Inflammatory macrophage treated with lipopolysaccharide for 1 hour (primary cell): ENCODE measurements around the gene ARRB1.
"Not testable (repeated sequence)": the region's sequence is repeated elsewhere in the genome, so short reads cannot be mapped to it uniquely, and the experiment has no call there.

ENCODE experiments used
- DNase-seq, 2 donors: peaks; one replicate each; pipeline ENCODE4 v3.0.0-alpha.2; 2020 to 2022

Gene ARRB1

DNA sequence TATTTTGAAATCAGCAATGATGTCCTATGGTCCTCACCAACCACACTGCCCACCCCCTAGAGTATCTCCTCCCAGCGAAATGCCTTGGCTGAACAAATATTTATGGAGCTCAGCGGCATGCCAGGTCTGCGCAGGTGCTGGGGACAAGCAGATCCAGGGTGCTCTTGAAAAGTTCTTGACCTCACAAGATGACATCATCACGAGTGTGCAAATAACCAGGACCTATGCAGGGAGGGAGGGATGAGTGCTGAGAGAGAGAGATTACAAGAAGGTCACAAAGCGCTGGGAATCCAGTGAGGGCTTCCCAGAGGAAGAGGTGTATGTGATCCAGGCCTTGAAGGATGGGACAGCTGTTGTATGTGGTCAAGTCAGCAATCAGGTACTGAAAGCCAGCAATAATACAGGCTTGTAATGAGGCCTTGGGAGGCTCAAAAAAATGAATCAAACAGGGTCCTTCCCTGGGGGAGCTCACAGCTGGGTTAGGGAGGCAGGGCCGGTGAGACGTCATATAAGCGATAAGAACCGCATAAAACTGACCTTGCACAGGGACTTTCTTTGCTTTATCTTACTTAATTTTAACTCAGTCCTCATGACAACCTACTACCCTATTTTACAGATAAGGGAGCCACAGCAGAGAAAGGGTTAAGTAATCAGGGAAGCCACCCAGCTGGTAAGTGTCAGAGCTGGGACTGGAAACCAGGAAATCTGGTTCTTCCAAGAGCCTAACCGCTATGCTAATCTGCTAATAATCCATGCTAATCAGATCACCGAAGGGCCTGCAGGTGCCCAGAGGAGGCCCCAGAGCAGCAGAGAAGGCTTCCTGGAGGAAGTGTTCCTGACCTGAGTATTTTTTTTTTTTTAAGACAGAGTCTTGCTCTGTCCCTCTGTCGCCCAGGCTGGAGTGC, 8.2 kb downstream of the ARRB1 start:
- peak; percentile 60 to 82 for DNase-seq

- no peak for DNase-seq
These were observed 9.1 kb downstream of the ARRB1 start for GRCh38 chr11:75342231-75342918.

DNA sequence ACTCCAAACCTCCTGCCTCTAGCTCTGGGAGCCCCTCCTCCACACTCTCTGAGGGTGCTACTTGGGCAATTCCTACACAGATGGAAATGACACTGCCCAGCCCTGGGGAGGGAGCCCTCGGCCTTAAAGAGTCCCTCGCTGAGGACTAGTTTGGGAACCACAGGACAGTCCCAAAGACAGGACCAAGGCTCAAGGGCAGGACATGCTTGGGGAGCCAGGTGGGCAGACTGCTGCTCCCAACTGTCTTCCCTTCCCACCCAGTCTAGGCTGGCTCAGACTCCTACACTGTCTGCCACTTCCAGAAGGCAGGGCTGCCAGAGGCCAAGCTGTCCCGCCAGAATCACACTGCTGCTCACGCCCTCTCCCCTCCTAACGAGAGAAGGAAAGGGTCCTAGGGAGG, 9.8 kb downstream of the ARRB1 start:
- DNase-seq = peak; percentile 63 to 81

DNA sequence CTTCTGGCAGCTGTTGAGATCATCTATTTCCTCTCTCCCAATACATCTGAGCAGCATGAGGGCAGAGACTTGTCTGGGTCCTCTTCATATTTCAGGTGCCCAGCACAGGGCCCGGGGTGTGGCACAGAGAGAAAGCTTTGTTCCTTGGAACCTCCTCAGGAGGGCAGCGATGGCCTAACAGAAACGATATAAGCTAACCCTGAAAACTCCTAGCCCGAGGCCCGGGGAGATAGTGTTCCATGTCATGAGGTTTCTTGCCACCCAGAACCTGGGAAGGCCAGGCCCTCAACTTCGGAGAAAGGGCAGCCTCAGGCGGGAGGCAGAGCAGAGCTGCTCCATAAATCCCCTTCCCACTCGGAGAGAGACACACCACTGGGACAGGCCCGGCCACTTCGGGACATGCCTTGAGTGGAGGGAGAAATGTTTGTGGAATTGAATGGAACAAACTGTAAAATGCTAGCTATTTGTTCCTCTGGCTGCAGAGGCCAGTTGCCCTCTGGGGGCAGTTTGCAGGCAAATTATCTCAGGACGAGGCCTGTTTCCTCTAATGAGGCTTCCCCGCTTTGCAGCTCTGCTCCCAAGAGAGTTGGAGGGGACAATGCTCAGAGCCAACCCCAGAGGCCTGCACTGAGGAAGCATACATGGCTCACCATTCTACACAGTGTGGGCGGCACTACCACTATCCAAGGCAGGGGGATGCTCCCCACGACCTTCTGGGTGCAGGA, 11.6 kb downstream of the ARRB1 start:
- DNase-seq = peak; percentile 50 to 58

DNA sequence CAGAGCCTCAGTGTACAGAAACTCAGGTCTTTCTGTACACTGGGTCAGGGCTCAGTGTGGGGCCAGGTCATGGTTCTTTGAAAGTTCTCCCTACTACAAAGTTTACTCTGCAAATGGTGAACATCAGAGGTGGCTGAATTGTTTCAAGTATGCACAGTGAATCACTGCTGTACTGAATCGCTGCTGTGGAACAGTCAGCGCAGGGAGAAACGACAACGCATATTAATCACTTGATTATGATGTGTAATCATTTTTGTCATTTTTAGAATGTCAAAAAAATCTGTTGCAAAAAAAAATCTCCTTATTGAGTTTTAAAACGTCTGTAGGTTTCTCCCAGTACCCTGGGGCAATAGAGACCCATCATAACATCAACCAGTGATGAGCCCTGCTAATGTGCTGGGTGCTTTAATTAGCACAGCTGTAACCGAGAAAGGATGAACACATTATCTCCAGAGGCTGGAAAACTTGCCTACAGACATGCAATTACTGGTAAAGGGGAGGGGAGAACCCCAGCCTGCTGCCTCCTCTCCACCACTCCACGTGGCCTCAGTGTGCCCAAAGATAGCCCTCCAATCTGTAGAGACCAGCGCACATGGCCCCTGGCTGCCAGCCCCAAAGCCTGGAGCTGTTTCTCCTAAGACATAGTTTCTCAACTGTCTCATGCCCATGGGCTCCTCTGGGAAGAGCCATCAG, 12.8 kb downstream of the ARRB1 start:
- peak in 1 of 2 donors; percentile 45 for DNase-seq

- DNase-seq = peak; percentile 93 to 98
These were observed 14.2 kb downstream of the ARRB1 start for GRCh38 chr11:75337195-75337654.

- no peak for DNase-seq
These were observed 16.5 kb downstream of the ARRB1 start for GRCh38 chr11:75334976-75335375.

- DNase-seq = no peak
These were observed 17.0 kb downstream of the ARRB1 start for GRCh38 chr11:75334402-75334891.

DNA sequence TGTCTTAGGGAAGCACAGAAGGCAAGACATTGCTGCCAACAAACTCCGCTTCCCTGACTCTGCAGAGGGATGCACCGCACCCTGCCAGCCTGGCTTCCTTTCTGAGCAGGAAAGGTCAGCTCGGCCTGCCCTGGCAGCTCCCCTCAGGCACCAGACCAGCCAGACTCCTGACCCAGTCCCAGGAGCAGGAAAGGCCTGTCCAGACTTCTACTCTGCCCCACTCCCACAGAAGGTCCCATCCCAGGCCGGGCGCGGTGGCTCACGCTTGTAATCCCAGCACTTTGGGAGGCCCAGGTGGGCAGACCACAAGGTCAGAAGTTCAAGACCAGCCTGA, 17.7 kb downstream of the ARRB1 start:
- no peak for DNase-seq

GRCh38 chr11:75333022-75333806, 18.2 kb downstream of the ARRB1 start:
- DNase-seq = no peak

- not testable (repeated sequence) for DNase-seq
These were observed 19.7 kb downstream of the ARRB1 start for GRCh38 chr11:75331761-75332160.

DNA sequence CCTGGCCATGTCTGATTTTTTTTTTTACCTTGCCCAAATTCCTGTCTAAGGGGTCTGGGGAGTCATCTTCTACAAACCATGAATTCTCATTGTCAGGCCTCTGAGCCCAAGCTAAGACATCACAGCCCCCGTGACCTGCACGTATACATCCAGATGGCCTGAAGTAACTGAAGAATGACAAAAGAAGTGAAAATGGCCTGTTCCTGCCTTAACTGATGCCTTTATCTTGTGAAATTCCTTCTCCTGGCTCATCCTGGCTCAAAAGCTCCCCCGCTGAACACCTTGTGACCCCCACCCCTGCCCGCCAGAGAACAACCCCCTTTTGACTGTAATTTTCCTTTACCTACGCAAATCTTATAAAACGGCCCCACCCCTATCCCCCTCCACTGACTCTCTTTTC, 20.2 kb downstream of the ARRB1 start:
- not testable (repeated sequence) for DNase-seq

GRCh38 chr11:75330886-75331285, 20.6 kb downstream of the ARRB1 start:
- DNase-seq = not testable (repeated sequence)

- no peak for DNase-seq
These were observed 21.2 kb downstream of the ARRB1 start for GRCh38 chr11:75330291-75330690.

DNA sequence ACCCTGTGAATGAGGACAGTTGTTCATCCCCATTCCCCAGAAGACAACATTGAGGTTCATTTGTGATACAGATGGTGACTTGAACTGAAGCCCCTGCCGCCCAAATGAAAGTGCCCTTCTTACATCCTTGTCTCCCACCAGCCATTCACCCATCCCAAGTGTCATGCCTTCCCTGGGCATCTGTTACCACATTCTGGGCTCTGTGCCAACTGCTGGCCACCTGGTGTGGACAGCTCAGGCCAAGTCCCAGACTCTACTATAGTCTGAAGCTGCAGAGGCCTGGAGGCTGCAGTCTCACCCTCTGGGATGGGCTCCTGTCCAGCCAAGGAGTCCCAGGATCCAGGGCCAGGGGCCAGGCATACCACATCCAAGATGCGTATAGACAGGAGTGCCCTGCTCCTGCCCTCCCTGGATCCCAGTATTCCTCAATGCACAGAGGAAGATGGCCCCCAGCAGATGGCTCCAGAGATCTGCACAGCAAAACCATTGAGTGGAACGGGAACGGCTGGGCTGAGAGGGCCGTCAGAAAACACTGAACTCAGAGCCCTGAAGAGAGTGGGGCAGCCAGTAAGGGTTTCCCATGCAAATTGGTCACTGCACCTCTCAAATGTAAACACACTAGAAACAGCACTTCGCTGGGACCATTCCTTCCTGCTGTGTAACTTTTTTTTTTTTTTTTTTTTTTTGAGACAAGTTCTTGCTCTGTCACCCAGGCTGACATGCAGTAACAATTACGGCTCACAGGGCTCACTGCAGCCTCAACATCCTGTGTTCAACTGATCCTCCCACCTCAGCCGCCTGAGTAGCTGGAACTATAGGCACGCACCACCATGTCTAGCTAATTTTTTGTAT, 22.8 kb downstream of the ARRB1 start:
- DNase-seq = peak; percentile 69 to 70

DNA sequence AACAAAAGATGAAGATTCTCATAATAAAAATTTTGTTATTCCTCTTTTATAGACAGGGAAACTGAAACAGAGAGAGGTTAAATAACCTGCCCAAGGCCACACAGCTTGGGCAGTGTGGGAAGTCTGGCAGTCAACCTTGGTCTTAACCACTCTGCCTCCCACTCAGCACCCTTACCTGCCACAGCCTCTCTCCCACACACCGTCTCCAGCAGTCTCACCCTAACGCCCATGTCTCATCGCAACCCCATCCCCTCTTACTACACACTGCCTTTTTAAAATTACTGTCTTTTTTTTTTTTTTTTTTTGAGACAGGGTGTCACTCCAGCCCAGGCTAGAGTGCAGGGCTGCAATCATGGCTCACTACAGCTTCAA, 25.0 kb downstream of the ARRB1 start:
- DNase-seq = no peak

DNA sequence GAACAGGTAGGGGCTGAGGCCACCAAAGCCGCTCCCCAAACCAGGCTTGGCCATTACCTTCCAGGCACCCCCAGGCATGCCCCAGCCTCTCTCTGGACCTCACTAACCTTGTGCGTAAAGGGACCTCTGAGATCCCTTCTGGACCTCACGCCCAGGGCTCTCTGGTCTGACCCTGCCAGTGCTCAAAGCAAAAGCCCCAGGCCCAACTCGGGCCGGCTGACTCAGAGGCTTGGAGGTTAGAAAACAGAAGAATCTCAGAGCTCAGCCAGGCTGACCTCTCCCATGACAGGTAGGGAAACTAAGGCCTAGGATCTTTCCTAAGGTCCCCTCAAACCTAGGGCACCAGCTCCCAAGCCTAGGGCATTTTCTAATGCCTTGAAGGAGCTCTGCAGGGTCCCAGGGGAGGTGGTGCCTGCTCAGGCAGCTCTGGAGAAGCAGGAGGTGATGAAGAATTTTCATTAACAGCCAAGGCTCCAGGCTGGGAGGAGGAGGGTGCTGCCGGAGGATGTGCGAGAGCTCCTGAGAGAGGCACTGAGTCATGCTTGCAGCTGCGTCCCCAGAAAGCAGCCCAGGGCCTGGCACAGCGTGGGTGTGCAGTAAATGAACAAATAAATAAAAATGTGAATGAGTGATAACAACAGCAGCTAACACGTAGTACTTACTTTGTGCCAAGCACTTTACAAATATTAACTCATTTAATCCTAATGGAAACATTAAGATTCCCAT, 25.6 kb downstream of the ARRB1 start:
- peak in 1 of 2 donors; percentile 48 for DNase-seq

GRCh38 chr11:75324740-75325139, 26.7 kb downstream of the ARRB1 start:
- no peak for DNase-seq

DNA sequence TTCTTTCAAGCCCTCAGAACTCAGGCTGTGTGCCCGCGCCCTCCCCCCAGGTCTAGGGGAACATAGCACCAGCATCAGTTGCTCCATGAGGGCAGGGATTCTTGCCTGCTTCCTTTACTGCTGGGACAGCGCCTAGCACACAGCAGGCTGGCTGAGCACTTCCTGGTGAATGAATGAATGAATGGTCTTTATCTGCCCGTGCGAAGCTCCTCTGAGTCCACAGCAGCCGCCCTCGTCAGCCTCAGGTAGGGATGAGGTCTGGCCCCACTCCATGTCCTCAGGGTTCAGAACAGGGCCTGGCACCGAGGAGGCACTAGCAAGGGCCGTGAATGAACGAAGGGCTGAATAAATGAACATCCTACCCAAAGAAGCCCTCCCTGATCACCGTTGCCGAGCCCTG, 27.3 kb downstream of the ARRB1 start:
- no peak for DNase-seq

DNA sequence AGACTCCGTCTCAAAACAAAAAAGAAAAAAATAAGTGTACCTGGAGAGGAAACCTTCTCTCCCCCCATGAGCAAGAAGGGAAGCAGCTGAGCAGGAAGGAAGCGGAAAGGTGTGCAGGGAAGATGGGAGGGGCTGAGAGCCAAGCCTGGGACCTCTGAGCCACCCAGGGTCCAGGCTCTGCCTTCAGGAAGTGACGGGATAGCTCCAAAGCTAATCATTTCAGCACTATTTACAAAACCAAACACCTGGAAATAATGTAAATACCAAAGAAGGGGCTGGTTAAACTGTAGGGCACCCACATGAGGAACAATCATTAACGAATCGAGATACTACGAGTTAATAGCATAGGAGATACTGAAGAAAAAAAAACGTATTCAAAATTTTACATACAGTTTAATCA, 27.9 kb downstream of the ARRB1 start:
- no peak for DNase-seq
